Panc1 (cell line): ENCODE measurements around the gene AIFM3.

Experiments used
- POLR2AphosphoS5 ChIP-seq: IDR thresholded peaks from 2 replicates; pipeline ENCODE4 v1.6.1; 2012; ENCODE audit warnings: mild to moderate bottlenecking, low read depth, low read length, moderate library complexity
- SIN3A ChIP-seq: IDR thresholded peaks from 2 replicates; pipeline ENCODE4 v1.6.1; 2012; ENCODE audit warnings: low read depth, mild to moderate bottlenecking, low read length, moderate library complexity, borderline replicate concordance; ENCODE audit not compliant: insufficient read depth
- TF ChIP-seq, protein P1 (sequence below): fragments of 450-650 bp; IDR thresholded peaks from 2 replicates; pipeline ENCODE4 v1.5.1; 2017; ENCODE audit warnings: mild to moderate bottlenecking

DNA sequence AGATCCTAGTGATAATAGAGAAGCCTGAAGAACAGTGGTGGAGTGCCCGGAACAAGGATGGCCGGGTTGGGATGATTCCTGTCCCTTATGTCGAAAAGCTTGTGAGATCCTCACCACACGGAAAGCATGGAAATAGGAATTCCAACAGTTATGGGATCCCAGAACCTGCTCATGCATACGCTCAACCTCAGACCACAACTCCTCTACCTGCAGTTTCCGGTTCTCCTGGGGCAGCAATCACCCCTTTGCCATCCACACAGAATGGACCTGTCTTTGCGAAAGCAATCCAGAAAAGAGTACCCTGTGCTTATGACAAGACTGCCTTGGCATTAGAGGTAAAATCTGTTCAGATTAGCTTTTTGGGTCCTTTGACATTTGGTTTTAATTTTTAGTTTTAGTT lies 33.1 kb upstream of the AIFM3 start:
- TF ChIP-seq, protein P1, sequence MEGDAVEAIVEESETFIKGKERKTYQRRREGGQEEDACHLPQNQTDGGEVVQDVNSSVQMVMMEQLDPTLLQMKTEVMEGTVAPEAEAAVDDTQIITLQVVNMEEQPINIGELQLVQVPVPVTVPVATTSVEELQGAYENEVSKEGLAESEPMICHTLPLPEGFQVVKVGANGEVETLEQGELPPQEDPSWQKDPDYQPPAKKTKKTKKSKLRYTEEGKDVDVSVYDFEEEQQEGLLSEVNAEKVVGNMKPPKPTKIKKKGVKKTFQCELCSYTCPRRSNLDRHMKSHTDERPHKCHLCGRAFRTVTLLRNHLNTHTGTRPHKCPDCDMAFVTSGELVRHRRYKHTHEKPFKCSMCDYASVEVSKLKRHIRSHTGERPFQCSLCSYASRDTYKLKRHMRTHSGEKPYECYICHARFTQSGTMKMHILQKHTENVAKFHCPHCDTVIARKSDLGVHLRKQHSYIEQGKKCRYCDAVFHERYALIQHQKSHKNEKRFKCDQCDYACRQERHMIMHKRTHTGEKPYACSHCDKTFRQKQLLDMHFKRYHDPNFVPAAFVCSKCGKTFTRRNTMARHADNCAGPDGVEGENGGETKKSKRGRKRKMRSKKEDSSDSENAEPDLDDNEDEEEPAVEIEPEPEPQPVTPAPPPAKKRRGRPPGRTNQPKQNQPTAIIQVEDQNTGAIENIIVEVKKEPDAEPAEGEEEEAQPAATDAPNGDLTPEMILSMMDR, result no peak
- TF ChIP-seq SIN3A, result no peak
- TF ChIP-seq POLR2AphosphoS5, result no peak
